HepG2 (cell line): ENCODE results near the gene EPHA2. TPM values are rescaled to one million over a fixed set of nuclear protein-coding genes. Genes with fewer than 3 reads are reported as not detected.

ENCODE experiments used
- CENPT ChIP-seq: sonication (generic); formaldehyde crosslinking; IDR thresholded peaks from 2 replicates; pipeline ENCODE4 v1.8.0; 2022; ENCODE audit warnings: low read depth, mild to moderate bottlenecking, moderate library complexity, missing genetic modification reagents
- GABPA ChIP-seq, 2 experiments: IDR thresholded peaks; 2 replicates each; pipeline ENCODE4 v1.6.1; 2011 to 2016; ENCODE audit warnings: low read depth in 2 of 2, low read length in 1 of 2, missing biosample characterization in 1 of 2, missing genetic modification characterization in 1 of 2
- JUNB ChIP-seq: sonication (generic); formaldehyde crosslinking; IDR thresholded peaks from 2 replicates; pipeline ENCODE4 v1.8.0; 2022; ENCODE audit warnings: missing genetic modification reagents, mild to moderate bottlenecking, borderline replicate concordance
- KLF16 ChIP-seq, 2 experiments: sonication (generic) in 1 of 2; formaldehyde crosslinking in 1 of 2; IDR thresholded peaks; 2 replicates each; pipeline versions ENCODE4 v1.6.1 to v1.8.0; 2016 to 2023; ENCODE audit warnings: missing genetic modification reagents in 2 of 2, missing compliant biosample characterization in 1 of 2
- MXI1 ChIP-seq: IDR thresholded peaks from 3 replicates; pipeline ENCODE4 v1.6.1; 2012; ENCODE audit warnings: low read depth, low read length, inconsistent platforms, borderline replicate concordance
- TRIM24 ChIP-seq: sonication (generic); formaldehyde crosslinking; IDR thresholded peaks from 2 replicates; pipeline ENCODE4 v1.8.0; 2022; ENCODE audit warnings: mild to moderate bottlenecking, missing genetic modification reagents
- ZIK1 ChIP-seq: sonication (generic); formaldehyde crosslinking; IDR thresholded peaks from 2 replicates; pipeline ENCODE4 v1.5.0; 2020; ENCODE audit warnings: mild to moderate bottlenecking, low read depth, missing genetic modification reagents, borderline replicate concordance
- ZNF605 ChIP-seq: sonication (generic); formaldehyde crosslinking; IDR thresholded peaks from 2 replicates; pipeline ENCODE4 v1.8.0; 2022; ENCODE audit warnings: mild to moderate bottlenecking, missing genetic modification reagents
- ZNF724P ChIP-seq: sonication (generic); formaldehyde crosslinking; IDR thresholded peaks from 2 replicates; pipeline ENCODE4 v1.8.0; 2022; ENCODE audit warnings: missing genetic modification reagents, borderline replicate concordance
- ZNF747 ChIP-seq: sonication (generic); formaldehyde crosslinking; IDR thresholded peaks from 2 replicates; pipeline ENCODE4 v1.8.1; 2023; ENCODE audit warnings: missing genetic modification reagents, mild to moderate bottlenecking, borderline replicate concordance
- ZSCAN9 ChIP-seq: IDR thresholded peaks from 2 replicates; pipeline ENCODE4 v1.6.1; 2016; ENCODE audit warnings: borderline replicate concordance
- ZZZ3 ChIP-seq: sonication (generic); formaldehyde crosslinking; IDR thresholded peaks from 2 replicates; pipeline ENCODE4 v1.4.0; 2020; ENCODE audit warnings: missing genetic modification reagents, mild to moderate bottlenecking, borderline replicate concordance
- polyA plus RNA-seq, 8 experiments: library from polyadenylated mRNA; depleted of rRNA in 3 of 8; stranded (reverse) in 7 of 8; unstranded in 1 of 8; fragments of >200 nt; fragmentation: Illumina TruSeq in 4 of 8; extraction: Trizol in 4 of 8; gene quantifications; 2 replicates each; pipeline versions ENCODE4 v1.2.1 to v1.2.3, GENCODE V29; 2011 to 2016; ENCODE audit warnings: low read depth in 4 of 8, missing spikeins in 1 of 8, mixed read lengths in 1 of 8; ENCODE audit not compliant: insufficient read depth in 1 of 8
- total RNA-seq, 5 experiments: library from RNA; depleted of rRNA; stranded (reverse); fragments of >200 nt; fragmentation: Illumina TruSeq; extraction: Trizol; gene quantifications; 2 replicates each; pipeline ENCODE4 v1.2.3, GENCODE V29; 2016; ENCODE audit warnings: low read depth in 1 of 5
- TF ChIP-seq, protein P1 (sequence below): sonication (generic); formaldehyde crosslinking; IDR thresholded peaks from 2 replicates; pipeline ENCODE4 v1.8.1; 2023; ENCODE audit warnings: missing genetic modification reagents, inconsistent platforms, borderline replicate concordance
- TF ChIP-seq, protein P2 (sequence below): sonication (generic); formaldehyde crosslinking; IDR thresholded peaks from 2 replicates; pipeline ENCODE4 v1.4.0; 2020; ENCODE audit warnings: mild to moderate bottlenecking, missing genetic modification reagents
- TF ChIP-seq, protein P3 (sequence below): IDR thresholded peaks from 2 replicates; pipeline ENCODE4 v1.4.0; 2020; ENCODE audit warnings: mild to moderate bottlenecking, missing genetic modification reagents

The EPHA2 gene
- total and polyA plus RNA-seq, 2 of the 13 experiments (the other 11 are each of a cell fraction or from before 2014, with no cell fraction given), result 33.6 to 53.6 TPM

DNA sequence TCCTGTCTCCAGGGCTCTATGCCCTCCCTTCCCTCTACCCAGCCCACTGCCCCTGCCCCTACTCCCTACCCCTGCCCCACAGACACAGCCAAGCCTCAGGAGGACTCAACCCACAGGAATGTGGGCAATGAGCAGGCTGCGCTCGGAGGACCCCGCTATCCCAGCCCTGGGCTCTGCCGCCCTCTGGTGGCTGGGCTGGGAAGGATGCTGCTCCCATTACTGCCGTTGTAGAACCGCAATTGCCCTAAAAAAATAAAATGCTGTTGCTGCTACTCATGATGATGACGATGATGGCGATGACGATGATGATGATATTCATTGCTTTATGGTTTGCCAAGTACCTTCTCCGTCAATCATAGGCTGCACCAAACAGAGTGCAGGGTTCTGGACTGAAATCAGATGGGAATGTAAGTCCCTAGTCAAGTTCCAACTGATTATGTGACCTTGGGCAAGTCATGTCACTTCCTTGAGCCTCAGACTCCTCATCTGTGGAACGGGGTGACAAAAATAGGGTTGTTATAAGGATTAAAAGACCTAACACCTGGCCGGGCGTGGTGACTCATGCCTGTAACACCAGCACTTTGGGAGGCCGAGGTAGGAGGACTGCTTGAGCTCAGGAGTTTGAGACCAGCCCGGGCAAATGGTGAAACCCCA lies 32.0 kb upstream of the EPHA2 start (continued):
- TF ChIP-seq JUNB (CRISPR knock-in tag) (no peak), ZNF747 (CRISPR knock-in tag) (no peak), ZNF605 (no peak), CENPT (CRISPR knock-in tag) (no peak), TRIM24 (no peak), ZZZ3 (CRISPR knock-in tag) (no peak), ZNF724P (CRISPR knock-in tag) (no peak), ZSCAN9 (no peak), MXI1 (no peak), ZIK1 (no peak), KLF16 (CRISPR knock-in tag; IDR thresholded peaks at IDR 0.05) (0 out of 4 replicates have a peak, but pooled peaks of 1 of the 2 experiments have one; percentile 38), GABPA (IDR thresholded peaks at IDR 0.05; ENCODE audit: low read depth, low read length) (no peak), GABPA (CRISPR knock-in tag; IDR thresholded peaks at IDR 0.05; ENCODE audit: low read depth) (no peak)
- TF ChIP-seq, protein P1, sequence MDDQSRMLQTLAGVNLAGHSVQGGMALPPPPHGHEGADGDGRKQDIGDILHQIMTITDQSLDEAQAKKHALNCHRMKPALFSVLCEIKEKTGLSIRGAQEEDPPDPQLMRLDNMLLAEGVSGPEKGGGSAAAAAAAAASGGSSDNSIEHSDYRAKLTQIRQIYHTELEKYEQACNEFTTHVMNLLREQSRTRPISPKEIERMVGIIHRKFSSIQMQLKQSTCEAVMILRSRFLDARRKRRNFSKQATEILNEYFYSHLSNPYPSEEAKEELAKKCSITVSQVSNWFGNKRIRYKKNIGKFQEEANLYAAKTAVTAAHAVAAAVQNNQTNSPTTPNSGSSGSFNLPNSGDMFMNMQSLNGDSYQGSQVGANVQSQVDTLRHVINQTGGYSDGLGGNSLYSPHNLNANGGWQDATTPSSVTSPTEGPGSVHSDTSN (CRISPR knock-in tag), result no peak
- TF ChIP-seq, protein P2, sequence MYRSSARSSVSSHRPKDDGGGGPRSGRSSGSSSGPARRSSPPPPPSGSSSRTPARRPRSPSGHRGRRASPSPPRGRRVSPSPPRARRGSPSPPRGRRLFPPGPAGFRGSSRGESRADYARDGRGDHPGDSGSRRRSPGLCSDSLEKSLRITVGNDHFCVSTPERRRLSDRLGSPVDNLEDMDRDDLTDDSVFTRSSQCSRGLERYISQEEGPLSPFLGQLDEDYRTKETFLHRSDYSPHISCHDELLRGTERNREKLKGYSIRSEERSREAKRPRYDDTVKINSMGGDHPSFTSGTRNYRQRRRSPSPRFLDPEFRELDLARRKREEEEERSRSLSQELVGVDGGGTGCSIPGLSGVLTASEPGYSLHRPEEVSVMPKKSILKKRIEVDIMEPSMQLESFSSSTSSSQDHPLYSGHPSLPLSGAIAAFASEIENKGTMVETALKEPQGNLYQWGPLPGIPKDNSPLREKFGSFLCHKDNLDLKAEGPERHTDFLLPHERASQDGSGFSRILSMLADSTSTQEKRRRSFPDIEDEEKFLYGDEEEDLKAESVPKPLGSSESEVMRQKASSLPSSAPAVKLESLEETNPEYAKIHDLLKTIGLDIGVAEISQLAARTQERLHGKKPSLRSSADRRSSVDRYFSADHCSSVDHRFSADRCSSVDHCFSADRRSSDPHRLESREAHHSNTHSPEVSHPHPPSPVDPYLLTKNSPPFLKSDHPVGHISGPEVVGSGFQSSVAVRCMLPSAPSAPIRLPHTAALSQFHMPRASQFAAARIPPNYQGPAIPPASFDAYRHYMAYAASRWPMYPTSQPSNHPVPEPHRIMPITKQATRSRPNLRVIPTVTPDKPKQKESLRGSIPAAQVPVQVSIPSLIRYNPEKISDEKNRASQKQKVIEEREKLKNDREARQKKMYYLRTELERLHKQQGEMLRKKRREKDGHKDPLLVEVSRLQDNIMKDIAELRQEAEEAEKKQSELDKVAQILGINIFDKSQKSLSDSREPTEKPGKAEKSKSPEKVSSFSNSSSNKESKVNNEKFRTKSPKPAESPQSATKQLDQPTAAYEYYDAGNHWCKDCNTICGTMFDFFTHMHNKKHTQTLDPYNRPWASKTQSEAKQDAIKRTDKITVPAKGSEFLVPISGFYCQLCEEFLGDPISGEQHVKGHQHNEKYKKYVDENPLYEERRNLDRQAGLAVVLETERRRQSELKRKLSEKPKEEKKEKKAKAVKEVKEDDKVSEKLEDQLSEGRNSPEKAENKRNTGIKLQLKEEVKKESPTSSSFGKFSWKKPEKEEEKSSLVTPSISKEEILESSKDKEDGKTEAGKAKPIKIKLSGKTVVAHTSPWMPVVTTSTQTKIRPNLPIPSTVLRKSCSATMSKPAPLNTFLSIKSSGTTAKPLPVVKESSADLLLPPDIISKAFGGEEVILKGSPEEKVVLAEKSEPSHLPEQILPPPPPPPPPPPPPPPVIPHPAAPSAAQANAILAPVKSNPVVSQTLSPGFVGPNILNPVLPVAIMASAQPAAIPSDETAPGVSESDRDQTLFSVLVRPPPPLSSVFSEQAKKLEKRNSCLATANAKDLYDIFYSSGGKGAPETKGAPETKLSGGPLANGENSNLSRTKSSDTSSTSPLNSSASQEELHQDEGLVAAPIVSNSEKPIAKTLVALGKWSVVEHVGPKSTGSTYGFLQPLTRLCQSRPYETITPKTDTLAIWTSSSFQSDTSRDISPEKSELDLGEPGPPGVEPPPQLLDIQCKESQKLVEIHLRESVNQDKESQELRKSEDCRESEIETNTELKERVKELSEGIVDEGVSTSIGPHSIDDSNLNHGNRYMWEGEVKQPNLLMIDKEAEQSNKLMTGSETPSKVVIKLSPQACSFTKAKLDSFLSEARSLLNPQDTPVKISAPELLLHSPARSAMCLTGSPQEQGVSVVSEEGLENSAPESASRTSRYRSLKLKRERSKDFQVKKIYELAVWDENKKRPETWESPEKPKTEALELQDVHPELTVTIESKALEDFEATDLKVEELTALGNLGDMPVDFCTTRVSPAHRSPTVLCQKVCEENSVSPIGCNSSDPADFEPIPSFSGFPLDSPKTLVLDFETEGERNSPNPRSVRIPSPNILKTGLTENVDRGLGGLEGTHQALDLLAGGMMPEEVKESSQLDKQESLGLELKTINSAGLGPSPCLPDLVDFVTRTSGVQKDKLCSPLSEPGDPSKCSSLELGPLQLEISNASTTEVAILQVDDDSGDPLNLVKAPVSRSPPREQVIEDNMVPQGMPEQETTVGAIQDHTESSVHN (CRISPR knock-in tag), result 0 out of 2 replicates have a peak, but pooled peaks have one; percentile 36
- TF ChIP-seq, protein P3, sequence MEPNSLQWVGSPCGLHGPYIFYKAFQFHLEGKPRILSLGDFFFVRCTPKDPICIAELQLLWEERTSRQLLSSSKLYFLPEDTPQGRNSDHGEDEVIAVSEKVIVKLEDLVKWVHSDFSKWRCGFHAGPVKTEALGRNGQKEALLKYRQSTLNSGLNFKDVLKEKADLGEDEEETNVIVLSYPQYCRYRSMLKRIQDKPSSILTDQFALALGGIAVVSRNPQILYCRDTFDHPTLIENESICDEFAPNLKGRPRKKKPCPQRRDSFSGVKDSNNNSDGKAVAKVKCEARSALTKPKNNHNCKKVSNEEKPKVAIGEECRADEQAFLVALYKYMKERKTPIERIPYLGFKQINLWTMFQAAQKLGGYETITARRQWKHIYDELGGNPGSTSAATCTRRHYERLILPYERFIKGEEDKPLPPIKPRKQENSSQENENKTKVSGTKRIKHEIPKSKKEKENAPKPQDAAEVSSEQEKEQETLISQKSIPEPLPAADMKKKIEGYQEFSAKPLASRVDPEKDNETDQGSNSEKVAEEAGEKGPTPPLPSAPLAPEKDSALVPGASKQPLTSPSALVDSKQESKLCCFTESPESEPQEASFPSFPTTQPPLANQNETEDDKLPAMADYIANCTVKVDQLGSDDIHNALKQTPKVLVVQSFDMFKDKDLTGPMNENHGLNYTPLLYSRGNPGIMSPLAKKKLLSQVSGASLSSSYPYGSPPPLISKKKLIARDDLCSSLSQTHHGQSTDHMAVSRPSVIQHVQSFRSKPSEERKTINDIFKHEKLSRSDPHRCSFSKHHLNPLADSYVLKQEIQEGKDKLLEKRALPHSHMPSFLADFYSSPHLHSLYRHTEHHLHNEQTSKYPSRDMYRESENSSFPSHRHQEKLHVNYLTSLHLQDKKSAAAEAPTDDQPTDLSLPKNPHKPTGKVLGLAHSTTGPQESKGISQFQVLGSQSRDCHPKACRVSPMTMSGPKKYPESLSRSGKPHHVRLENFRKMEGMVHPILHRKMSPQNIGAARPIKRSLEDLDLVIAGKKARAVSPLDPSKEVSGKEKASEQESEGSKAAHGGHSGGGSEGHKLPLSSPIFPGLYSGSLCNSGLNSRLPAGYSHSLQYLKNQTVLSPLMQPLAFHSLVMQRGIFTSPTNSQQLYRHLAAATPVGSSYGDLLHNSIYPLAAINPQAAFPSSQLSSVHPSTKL (CRISPR knock-in tag), result peak; percentile 45
